A673 (cell line): ENCODE results near the gene MPZ. TPM values are rescaled to one million over a fixed set of nuclear protein-coding genes. Genes with fewer than 3 reads are reported as not detected.

ENCODE experiments used
- BruUV-seq: library from RNA; stranded (reverse); fragments of 400-500 nt; replicated peaks from 2 replicates; lab custom pipeline; 2021; lab: Mats Ljungman, UMichigan
- CTCF ChIA-PET: fragments of 300-600 bp; sonication (Branson Sonifier 250); formaldehyde crosslinking; loops from one replicate; lab custom pipeline; 2022; ENCODE audit warnings: antibody characterized with exemption; lab: Charles Lee
- POLR2A ChIA-PET: fragments of 300-600 bp; sonication (Branson Sonifier 250); formaldehyde crosslinking; loops from one replicate; lab custom pipeline; 2022; ENCODE audit warnings: antibody characterized with exemption; ENCODE audit not compliant: low non-redundant PET; lab: Charles Lee
- DNase-seq: peaks from one replicate; pipeline ENCODE4 v3.0.0-alpha.2; 2015; ENCODE audit warnings: low spot score
- H3K27ac ChIP-seq: fragments of 200-600 bp; sonication (generic); 2 replicates; pipeline ENCODE4 v1.5.1; 2016; ENCODE audit warnings: mixed run types, low read depth, mild to moderate bottlenecking, mixed read lengths, antibody characterized with exemption, low read length; ENCODE audit not compliant: poor library complexity, severe bottlenecking
- H3K27me3 ChIP-seq: fragments of 200-600 bp; sonication (generic); replicated peaks from 2 replicates; pipeline ENCODE4 v1.6.1; 2017; ENCODE audit warnings: mixed run types, low read depth, mild to moderate bottlenecking, mixed read lengths, antibody characterized with exemption, low read length; ENCODE audit not compliant: insufficient read depth, poor library complexity
- H3K36me3 ChIP-seq: fragments of 200-600 bp; sonication (generic); 2 replicates; pipeline ENCODE4 v1.6.1; 2016; ENCODE audit warnings: mixed run types, mild to moderate bottlenecking, mixed read lengths, antibody characterized with exemption, low read length; ENCODE audit not compliant: insufficient read depth, poor library complexity, severe bottlenecking
- H3K4me1 ChIP-seq: fragments of 200-600 bp; sonication (generic); 2 replicates; pipeline ENCODE4 v1.6.1; 2017; ENCODE audit warnings: mixed run types, mild to moderate bottlenecking, mixed read lengths, antibody characterized with exemption, low read length; ENCODE audit not compliant: insufficient read depth, poor library complexity, severe bottlenecking
- H3K4me3 ChIP-seq: fragments of 200-600 bp; sonication (generic); 2 replicates; pipeline ENCODE4 v1.5.1; 2016; ENCODE audit warnings: low read depth, mixed run types, mild to moderate bottlenecking, mixed read lengths, low read length; ENCODE audit not compliant: poor library complexity, severe bottlenecking
- H3K9me3 ChIP-seq: fragments of 200-600 bp; sonication (generic); 2 replicates; pipeline ENCODE4 v1.6.1; 2016; ENCODE audit warnings: mixed run types, low read depth, mild to moderate bottlenecking, mixed read lengths, antibody characterized with exemption, low read length; ENCODE audit not compliant: poor library complexity, severe bottlenecking
- CTCF ChIP-seq: fragments of 300-800, 200-600 bp; sonication (generic); conservative IDR thresholded peaks from 2 replicates; pipeline ENCODE4 v1.5.1; 2017; ENCODE audit warnings: low read depth, mild to moderate bottlenecking, antibody characterized with exemption, low read length, moderate library complexity, mixed read lengths
- EZH2 ChIP-seq: fragments of 200-600 bp; sonication (generic); IDR thresholded peaks from 2 replicates; pipeline ENCODE4 v1.6.1; 2017; ENCODE audit warnings: borderline replicate concordance, low read depth, mild to moderate bottlenecking, mixed read lengths, antibody characterized with exemption, low read length; ENCODE audit not compliant: poor library complexity, severe bottlenecking
- intact Hi-C: fragments of 100-400 bp; cut with micrococcal nuclease; formaldehyde crosslinking; loops from one replicate; pipeline ENCODE4 v1.10.0; 2022; ENCODE audit not compliant: unreplicated experiment
- total RNA-seq: library from RNA; stranded (reverse); gene quantifications from 2 replicates; pipeline ENCODE4 v1.2.3, GENCODE V29; 2021

The MPZ gene
- total RNA-seq, 1 experiment from 2014 or later, result 2.8 TPM

- intact Hi-C loops, result no loop called here
- no peak for DNase-seq
- H3K9me3 ChIP-seq, result no peaks in the 10 kb centered on the region
- ChIA-PET CTCF (no interaction called here), POLR2A (no interaction called here)
- no peaks in the 10 kb centered on the region for H3K4me1 ChIP-seq
- H3K36me3 ChIP-seq, result no peaks in the 10 kb centered on the region
- peaks cover 19% of the 10 kb centered on the region for H3K27me3 ChIP-seq
- TF ChIP-seq EZH2, result no peak
- TF ChIP-seq CTCF, result no peak
- H3K27ac ChIP-seq, result no peak overlapping the region
- no TSS peak for BruUV-seq
- no peak overlapping the region for H3K4me3 ChIP-seq
Measured at GRCh38 chr1:161282991-161283390, 26.8 kb downstream of the MPZ start.

GRCh38 chr1:161274874-161275273 is 34.9 kb downstream of the MPZ start:
- DNase-seq, result no peak
- CTCF ChIA-PET, result interaction anchor here (0.7 kb wide), 1 partner anchor 16 kb away, joined by 3 read pairs; no protein-coding TSS in a partner anchor
- H3K4me1 ChIP-seq, result no peaks in the 10 kb centered on the region
- H3K27me3 ChIP-seq, result peaks cover 3% of the 10 kb centered on the region
- no peaks in the 10 kb centered on the region for H3K9me3 ChIP-seq
- no peak overlapping the region for H3K27ac ChIP-seq
- no peaks in the 10 kb centered on the region for H3K36me3 ChIP-seq
- BruUV-seq, result no TSS peak
- POLR2A ChIA-PET, result no interaction called here
- intact Hi-C loops, result no loop called here
- H3K4me3 ChIP-seq, result no peak overlapping the region
- TF ChIP-seq CTCF (no peak), EZH2 (no peak)

GRCh38 chr1:161273402-161273801 is 36.4 kb downstream of the MPZ start:
- BruUV-seq, result no TSS peak
- H3K36me3 ChIP-seq, result no peaks in the 10 kb centered on the region
- H3K27me3 ChIP-seq, result peaks cover 3% of the 10 kb centered on the region
- ChIA-PET CTCF (no interaction called here), POLR2A (no interaction called here)
- no peak for TF ChIP-seq CTCF
- no peak for TF ChIP-seq EZH2
- intact Hi-C loops, result no loop called here
- H3K4me3 ChIP-seq, result no peak overlapping the region
- H3K4me1 ChIP-seq, result no peaks in the 10 kb centered on the region
- no peak for DNase-seq
- no peaks in the 10 kb centered on the region for H3K9me3 ChIP-seq
- no peak overlapping the region for H3K27ac ChIP-seq
